ENCODE results near the gene RTTN. TPM values are rescaled to one million over a fixed set of nuclear protein-coding genes. Genes with fewer than 3 reads are reported as not detected.

Gene RTTN
- total RNA-seq, 2 experiments from 2014 or later: 21.4 to 25.5 TPM

DNA sequence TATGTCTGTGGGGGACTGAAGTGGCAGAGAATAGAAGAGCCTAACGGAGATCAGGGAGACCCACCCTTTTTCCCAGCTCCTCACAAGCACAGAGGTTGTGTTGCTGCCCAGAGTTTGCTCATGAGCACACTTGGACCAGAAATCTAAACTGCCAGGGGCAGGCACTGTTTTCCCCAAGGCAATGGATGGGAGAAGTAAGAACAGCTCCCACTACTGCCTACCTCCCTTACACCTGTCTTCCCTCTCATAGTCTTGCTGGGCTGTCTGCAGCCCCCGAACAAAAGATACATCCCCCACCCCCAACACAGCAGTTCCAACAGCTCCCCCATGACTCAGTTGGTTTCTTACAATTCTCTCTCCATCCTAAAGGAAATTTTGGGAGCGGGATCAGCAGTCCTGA is 209.7 kb downstream of the RTTN start:
- Histone ChIP-seq H3K27me3 (ENCODE audit: control insufficient read depth in 1 of 2, insufficient read depth in 2 of 2, low read length in 2 of 2) (no peaks in the 10 kb centered on the region), H3K36me3 (ENCODE audit: insufficient read depth, low read length) (no peaks in the 10 kb centered on the region), H3K4me3 (ENCODE audit: low read length) (no peak overlapping the region), H3K27ac (ENCODE audit: low read depth in 1 of 2, low read length in 2 of 2) (no peak overlapping the region), H3K4me1 (ENCODE audit: insufficient read depth, low read length) (no peaks in the 10 kb centered on the region), H3K9me3 (ENCODE audit: control insufficient read depth in 1 of 2, insufficient read depth in 1 of 2, low read length in 2 of 2) (peaks cover 0 to 3% of the 10 kb centered on the region in 2 experiments)
- H3K36me3 Mint-ChIP-seq (ENCODE audit: low read depth): peaks cover 72% of the 10 kb centered on the region
- DNase-seq: no peak
- H3K27me3 Mint-ChIP-seq: no peaks in the 10 kb centered on the region
- CTCF ChIA-PET: interaction anchor here (0.7 kb wide), 1 partner anchor 35 kb away, joined by 4 read pairs; no protein-coding TSS in a partner anchor
- peaks cover 6% of the 10 kb centered on the region for H3K9me3 Mint-ChIP-seq
- no peak overlapping the region for H3K27ac Mint-ChIP-seq
- POLR2A ChIA-PET: no interaction called here
- no peak for ATAC-seq (ENCODE audit: poor library complexity)
- TF ChIP-seq, protein P1, sequence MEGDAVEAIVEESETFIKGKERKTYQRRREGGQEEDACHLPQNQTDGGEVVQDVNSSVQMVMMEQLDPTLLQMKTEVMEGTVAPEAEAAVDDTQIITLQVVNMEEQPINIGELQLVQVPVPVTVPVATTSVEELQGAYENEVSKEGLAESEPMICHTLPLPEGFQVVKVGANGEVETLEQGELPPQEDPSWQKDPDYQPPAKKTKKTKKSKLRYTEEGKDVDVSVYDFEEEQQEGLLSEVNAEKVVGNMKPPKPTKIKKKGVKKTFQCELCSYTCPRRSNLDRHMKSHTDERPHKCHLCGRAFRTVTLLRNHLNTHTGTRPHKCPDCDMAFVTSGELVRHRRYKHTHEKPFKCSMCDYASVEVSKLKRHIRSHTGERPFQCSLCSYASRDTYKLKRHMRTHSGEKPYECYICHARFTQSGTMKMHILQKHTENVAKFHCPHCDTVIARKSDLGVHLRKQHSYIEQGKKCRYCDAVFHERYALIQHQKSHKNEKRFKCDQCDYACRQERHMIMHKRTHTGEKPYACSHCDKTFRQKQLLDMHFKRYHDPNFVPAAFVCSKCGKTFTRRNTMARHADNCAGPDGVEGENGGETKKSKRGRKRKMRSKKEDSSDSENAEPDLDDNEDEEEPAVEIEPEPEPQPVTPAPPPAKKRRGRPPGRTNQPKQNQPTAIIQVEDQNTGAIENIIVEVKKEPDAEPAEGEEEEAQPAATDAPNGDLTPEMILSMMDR (IDR thresholded peaks at IDR 0.05): no peak
- intact Hi-C loops (cut with DNase I, micrococcal nuclease): no loop called here
- peaks cover 13% of the 10 kb centered on the region for H3K4me1 Mint-ChIP-seq (ENCODE audit: low read depth)
- H3K4me3 Mint-ChIP-seq: no peak overlapping the region

DNA sequence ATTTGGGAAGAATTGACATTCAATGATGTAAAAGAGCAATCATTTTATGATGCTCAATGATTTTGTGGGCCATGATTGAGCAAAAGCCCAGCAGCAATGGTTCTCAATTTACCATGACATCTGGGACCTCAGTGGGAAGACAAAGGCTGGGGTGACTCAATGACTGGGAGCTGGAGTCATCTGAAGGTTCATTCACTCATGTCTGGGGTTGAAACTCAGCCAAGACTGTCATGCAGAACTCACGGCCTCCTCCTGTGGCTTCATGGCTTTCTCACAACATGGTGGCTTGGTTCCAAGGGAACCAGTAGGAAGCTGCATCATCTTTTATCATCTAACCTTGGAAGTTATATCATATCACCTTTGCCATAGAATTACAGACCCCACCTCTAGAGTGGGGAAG is 212.7 kb downstream of the RTTN start:
- Histone ChIP-seq H3K36me3 (ENCODE audit: insufficient read depth, low read length) (no peaks in the 10 kb centered on the region), H3K27me3 (ENCODE audit: control insufficient read depth in 1 of 2, insufficient read depth in 2 of 2, low read length in 2 of 2) (no peaks in the 10 kb centered on the region), H3K27ac (ENCODE audit: low read depth in 1 of 2, low read length in 2 of 2) (no peak overlapping the region), H3K9me3 (ENCODE audit: control insufficient read depth in 1 of 2, insufficient read depth in 1 of 2, low read length in 2 of 2) (peaks cover 8 to 22% of the 10 kb centered on the region in 2 experiments), H3K4me1 (ENCODE audit: insufficient read depth, low read length) (no peaks in the 10 kb centered on the region), H3K4me3 (ENCODE audit: low read length) (no peak overlapping the region)
- no peak for ATAC-seq (ENCODE audit: poor library complexity)
- ChIA-PET CTCF (no interaction called here), POLR2A (no interaction called here)
- Mint-ChIP-seq H3K27me3 (no peaks in the 10 kb centered on the region), H3K4me1 (ENCODE audit: low read depth) (peaks cover 11% of the 10 kb centered on the region), H3K9me3 (peaks cover 15% of the 10 kb centered on the region), H3K4me3 (no peak overlapping the region), H3K36me3 (ENCODE audit: low read depth) (peaks cover 89% of the 10 kb centered on the region), H3K27ac (no peak overlapping the region)
- intact Hi-C loops (cut with DNase I, micrococcal nuclease): no loop called here
- DNase-seq: no peak
- TF ChIP-seq, protein P1 (IDR thresholded peaks at IDR 0.05): no peak

DNA sequence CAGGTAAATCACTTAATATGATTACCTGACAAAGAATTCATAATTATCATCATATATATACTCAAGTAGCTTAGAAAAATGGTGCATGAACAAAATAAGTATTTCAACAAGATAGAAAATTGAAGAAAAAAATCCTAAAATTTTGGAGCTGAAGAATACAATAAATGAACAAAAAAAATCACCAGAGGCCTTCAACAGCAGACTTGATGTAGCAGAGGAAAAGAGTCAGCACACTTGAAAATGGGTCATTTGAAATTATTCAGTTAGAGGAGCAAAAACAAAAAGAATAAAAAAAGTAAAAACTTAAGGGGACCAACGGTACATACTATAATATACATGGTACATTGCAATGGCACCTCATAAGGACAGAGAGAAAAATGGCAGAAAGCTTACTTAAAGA is 217.6 kb downstream of the RTTN start:
- Histone ChIP-seq H3K27ac (ENCODE audit: low read depth in 1 of 2, low read length in 2 of 2) (no peak overlapping the region), H3K9me3 (ENCODE audit: control insufficient read depth in 1 of 2, insufficient read depth in 1 of 2, low read length in 2 of 2) (peaks cover 8 to 29% of the 10 kb centered on the region in 2 experiments), H3K36me3 (ENCODE audit: insufficient read depth, low read length) (no peaks in the 10 kb centered on the region), H3K4me1 (ENCODE audit: insufficient read depth, low read length) (no peaks in the 10 kb centered on the region), H3K4me3 (ENCODE audit: low read length) (no peak overlapping the region), H3K27me3 (ENCODE audit: control insufficient read depth in 1 of 2, insufficient read depth in 2 of 2, low read length in 2 of 2) (no peaks in the 10 kb centered on the region)
- ATAC-seq (ENCODE audit: poor library complexity) (no peak), DNase-seq (no peak)
- H3K4me1 Mint-ChIP-seq (ENCODE audit: low read depth): no peaks in the 10 kb centered on the region
- H3K36me3 Mint-ChIP-seq (ENCODE audit: low read depth): peaks cover 65% of the 10 kb centered on the region
- no peaks in the 10 kb centered on the region for H3K27me3 Mint-ChIP-seq
- POLR2A ChIA-PET: no interaction called here
- intact Hi-C loops (cut with DNase I, micrococcal nuclease): no loop called here
- TF ChIP-seq, protein P1 (IDR thresholded peaks at IDR 0.05): no peak
- H3K4me3 Mint-ChIP-seq: no peak overlapping the region
- CTCF ChIA-PET: no interaction called here
- H3K27ac Mint-ChIP-seq: no peak overlapping the region
- peaks cover 20% of the 10 kb centered on the region for H3K9me3 Mint-ChIP-seq
